T-helper 1 cell (primary cell): ENCODE results near the gene CREM.
"Not testable (repeated sequence)": the region's sequence is repeated elsewhere in the genome, so short reads cannot be mapped to it uniquely, and the experiment has no call there.

Source experiments
- DNase-seq, 5 donors: peaks; one replicate each; pipeline ENCODE4 v3.0.0-alpha.2; 2012 to 2020
- total RNA-seq, 4 donors: gene quantifications; one replicate each; lab custom pipeline; 2026; lab: John Stamatoyannopoulos, UW

The CREM gene
- total RNA-seq = 59.4 to 128 (median 92.7) reads per million in 4 donors

DNA sequence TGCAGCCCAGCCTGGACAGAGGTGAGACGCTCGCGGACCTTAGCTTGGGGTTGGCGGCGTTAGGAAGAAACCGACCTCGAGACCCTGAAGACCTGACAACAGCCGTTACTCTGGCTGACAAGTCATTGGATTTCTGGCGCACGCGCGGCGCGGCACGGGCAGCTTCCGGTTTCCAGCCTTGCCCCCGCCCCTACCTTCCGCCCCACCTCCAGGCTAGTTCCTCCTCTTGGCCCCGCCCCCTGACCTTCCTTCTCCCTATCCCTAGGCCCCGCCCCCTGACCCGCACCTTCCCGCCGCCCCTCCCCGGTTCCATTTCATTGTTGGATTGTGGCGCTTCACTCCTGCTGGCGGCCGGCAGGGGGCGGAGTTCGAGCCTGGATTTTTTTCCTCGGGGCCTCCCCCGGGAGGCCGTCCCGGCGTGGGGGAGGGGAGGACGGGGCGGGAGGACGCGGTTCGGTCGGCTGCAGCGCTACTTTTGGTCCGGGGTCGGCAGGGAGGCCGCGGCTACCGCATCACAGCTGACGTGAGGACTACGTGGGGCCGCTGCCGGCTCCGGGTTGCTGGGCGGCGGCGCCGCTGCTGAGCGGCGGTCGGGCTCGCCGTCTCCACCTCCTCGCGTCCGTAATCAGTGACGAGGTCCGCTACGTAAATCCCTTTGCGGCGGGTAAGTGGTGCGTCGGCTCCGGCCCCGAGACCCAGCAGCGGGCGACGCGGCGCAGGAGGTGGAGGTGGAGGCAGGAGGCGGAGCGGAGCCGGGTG is at the start of gene CREM:
CREM (plus strand) TSS at position 317 of the 759 bp plus-strand sequence. CDS start 10,990 bp downstream, outside the sequence.
- DNase-seq = peak; percentile 98 to 100 (median 100)

DNA sequence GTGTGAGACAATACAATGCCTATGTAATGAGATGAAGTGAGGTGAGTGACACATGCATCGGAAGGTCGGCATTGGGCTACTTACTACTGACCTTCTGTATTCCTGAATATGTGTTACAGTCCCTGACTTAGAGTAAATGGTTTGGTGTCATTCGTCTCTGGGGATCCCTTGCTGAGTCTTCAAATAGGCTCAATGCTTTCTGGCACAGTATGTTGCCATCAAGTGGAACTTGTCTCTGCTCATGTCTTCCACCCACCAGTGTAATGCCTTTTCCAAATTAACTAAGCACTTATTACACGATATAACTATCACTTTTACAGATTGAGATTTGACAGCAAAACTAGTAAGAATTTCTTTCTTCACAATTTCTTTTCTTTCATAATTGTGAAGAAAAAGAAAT is 47.4 kb upstream of the CREM start:
- no peak for DNase-seq

DNA sequence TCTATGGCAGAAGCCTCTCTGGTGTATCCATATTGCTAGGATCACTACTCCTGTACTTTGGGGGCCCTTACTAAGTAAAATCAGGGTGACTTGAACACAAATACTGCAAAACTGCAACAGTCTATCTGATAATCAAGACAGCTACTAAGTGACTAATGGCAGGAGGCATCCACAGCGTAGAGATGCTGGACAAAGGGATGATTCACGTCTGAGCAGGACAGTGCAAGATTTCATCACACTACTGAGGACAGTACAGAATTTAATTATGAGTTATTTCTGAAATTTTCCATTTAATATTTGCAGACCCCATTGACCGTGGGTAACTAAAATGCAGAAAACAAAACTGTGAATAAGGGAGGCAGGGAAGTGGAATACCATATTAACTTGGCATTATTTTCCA is 46.9 kb upstream of the CREM start:
- no peak for DNase-seq

DNA sequence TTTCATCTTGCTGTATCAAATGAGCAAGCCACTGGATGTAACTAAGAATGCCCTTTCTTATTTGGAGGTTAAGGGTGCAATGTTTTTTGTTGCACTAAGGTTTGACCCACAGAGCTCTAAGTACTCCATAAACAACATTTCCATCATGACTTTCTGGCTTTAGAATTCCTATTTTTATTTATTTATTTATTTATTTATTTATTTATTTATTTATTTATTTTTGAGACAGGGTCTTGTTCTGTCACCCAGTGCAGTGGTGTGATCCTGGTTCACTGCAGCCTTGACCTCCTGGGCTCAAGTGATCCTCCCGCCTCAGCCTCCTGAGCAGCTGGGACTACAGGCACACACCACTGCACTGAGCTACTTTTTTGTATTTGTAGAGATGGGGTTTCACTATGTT is 46.4 kb upstream of the CREM start:
- not testable (repeated sequence) for DNase-seq

DNA sequence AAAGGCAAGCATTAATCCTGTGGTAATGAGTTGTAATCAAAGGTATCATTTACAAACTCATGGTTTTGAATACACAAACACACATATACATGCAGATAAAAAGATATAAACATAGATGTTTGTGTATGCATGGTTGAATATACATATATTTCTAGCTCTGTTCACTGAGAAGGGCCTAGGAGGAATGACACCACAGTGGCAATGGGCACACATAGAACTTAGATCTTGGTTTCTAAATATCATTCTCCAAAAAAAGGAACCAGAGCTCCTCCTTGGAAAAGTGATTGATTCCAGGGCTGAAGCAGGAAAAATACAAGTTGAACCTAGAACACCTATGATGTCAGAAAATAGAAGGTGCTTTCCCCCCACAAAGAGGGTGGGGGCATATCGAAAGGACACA is 43.4 kb upstream of the CREM start:
- no peak for DNase-seq

DNA sequence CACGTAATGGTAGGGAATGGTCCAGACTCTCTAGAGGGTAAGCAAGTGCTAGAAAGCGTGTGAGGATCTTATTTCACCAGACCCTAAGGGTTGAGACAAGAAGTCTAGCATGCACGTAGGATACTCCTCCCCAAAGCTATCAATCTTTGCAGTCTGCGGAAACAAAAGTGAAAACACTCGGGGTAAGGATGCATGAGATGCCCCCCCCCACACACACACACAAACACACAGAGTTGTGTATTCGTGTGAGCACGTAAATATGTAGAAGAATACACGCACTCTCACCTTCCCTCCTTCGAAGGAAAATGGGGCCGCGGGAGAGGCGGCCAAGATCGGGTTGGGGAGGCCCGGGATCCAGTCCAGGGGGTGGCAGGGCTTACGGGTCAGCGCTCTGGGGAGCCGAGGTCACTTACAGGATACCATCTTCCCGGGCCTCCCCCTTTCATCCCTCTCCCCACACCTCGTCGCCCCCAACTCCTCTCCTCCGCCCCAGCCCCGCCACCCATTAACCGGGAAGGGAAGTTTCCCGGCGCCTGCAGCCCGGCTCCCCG is 37.0 kb upstream of the CREM start:
- peak in 2 of 5 donors; percentile 4 to 30 for DNase-seq

DNA sequence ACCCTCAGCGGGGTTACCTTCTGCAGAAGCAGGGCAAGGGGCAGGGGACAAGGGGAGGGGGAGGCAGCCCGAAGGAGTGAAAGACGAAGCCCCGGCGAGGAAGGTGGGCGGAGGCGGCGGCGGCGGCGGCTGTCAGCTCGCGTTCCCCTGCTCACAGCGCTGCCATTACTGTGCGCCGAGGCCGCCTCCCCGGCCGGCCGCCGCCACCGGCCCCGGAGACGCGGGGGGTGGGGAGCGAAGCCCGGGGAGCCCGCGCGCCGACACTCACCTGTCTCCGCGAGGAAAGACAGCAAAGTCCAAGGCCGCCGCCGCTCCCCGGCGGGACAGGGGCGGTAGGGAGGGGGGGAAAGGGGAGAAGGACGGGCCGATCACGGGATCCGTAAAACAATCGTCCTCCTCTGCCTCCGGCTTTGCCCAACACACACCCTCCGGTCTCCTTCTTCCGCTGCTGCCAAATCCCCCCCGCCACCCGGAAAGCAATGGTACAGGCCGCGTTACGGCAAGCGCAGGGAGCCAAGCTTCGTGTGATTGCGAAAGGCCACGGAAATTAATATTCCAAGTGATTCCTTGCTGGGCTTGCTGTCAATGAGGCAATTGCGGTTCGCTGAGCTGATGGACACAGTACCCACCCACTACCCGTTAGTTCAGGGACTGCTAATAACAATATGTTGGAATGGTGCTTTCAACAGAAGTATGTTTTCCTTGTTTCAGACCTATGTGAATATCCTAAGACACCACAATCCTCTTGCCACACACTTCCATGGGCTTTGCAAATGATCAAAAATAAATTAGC is 36.3 kb upstream of the CREM start, which contains the start of gene CUL2:
CUL2 (minus strand) TSS at position 180 of the 793 bp plus-strand sequence. CDS start 19,024 bp downstream, outside the sequence.
- DNase-seq = peak; percentile 73 to 94 (median 85)

DNA sequence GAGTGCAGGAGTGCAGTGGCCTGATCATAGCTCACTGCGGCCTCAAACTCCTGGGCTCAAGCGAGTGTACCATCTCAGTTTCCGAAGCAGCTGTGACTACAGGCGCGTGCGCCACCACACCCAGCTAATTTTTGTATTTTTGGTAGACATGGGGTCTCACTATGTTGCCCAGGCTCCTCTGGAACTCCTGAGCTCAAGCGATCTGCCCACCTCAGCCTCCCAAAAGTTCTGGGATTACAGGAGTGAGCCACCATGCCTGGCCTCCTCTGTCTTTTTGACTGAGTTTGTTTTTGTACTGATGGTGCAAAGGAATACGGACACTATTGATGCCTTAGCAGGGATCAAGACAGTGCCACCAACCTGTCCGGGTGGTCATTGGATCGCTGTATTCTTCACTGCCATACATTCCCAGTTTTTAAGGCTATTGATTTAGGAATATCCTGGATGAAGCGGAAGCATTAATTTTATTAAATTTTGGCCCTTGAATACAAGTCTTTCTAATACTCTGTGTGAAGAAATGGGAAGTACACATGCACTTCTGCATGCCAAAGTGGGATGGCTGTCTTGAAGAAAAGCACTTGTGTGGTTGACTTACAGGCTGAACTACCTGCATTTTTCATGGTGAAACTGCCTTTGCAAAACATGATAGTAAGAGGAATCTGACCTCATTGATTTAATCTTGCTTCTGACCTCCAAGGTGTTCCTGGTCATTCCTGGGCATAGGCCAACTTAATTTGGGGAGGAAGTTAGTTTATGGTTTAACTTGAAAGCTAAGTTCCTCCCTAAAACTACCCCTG is 34.5 kb upstream of the CREM start:
- no peak for DNase-seq

DNA sequence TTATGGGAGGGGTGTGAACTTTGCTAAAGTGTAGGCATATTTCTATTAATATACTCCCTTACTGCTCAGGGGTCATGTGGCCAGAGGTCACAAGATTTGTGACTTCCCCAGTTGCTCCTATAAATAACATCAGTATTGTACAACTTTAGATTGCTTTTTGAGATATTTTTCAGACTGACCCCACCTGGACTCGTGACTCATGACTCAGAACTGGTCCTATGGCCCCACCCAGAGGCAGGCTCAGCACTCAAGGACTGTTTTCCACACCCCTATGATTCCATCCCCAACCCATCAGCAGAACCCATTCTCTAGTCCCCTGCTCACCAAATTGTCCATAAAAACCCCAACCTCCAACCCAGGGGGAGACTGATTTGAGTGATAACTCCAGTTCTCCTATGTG is 33.8 kb upstream of the CREM start:
- no peak for DNase-seq

DNA sequence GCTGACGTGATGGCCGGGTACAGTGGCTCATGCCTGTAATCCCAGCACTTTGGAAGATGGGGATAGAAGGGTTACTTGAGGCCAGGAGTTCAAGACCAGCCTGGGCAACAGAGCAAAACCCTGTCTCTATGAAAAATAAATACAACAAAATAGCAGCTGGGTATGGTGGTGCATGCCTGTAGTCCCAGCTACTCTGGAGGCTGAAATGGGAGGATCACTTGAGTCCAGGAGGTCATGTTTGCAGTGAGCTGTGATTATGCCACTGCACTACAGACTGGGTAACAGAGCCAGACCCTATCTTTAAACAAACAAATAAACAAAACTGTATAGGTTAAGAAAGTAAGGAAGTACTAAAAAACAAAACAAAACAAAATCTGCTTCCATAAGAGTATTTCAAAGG is 30.3 kb upstream of the CREM start:
- no peak for DNase-seq

DNA sequence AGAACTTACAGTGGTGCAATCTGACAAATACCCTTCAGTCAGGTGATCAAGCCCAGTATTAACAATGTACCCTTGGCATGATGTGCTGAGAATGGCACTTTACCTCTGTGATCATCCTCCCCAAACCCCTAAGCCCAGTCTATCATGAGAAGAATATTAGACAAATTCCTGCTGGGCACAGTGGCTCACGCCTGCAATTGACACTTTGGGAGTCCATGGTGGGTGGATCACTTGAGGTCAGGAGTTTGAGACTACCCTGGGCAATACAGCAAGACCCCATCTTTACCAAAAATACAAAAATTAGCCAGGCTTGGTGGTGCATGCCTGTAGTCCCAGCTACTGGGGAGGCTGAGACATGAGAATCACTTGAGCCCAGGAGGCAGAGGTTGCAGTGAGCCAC is 29.1 kb upstream of the CREM start:
- no peak for DNase-seq

DNA sequence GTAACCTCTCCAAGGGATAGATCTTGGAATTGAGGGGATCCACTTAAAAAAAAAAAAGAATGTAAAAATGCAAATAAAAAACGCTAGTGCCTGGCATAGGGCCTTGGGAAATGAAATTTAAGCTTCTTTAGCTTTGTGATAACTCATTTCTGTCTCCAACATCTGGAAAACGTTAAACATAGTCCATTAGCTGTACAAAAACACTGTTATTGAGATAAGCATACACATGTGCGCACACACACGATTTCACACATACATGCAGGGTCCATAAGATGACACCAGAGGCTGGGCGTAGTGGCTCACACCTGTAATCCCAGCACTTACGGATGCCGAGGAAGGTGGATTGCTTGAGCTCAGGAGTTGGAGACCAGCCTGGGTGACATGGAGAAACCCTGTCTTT is 22.8 kb upstream of the CREM start:
- DNase-seq = no peak

DNA sequence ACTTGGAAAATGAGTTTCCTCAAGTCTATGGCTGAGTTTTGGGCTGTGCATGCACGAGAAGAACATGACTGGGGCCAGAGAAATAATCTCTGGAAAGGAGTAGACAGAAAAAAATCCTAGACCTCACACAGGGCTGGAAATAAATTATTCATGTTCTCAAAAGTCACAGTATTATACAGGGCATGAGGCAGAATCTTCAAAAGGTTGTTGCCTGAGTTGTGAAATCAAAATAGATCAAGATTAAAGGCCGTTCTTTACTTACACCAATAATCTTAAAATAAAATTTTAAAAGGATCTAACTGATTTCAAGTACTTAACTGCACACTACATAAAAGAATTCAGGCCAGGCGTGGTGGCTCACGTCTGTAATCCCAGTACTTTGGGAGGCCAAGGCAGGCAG is 14.1 kb upstream of the CREM start:
- DNase-seq = no peak

DNA sequence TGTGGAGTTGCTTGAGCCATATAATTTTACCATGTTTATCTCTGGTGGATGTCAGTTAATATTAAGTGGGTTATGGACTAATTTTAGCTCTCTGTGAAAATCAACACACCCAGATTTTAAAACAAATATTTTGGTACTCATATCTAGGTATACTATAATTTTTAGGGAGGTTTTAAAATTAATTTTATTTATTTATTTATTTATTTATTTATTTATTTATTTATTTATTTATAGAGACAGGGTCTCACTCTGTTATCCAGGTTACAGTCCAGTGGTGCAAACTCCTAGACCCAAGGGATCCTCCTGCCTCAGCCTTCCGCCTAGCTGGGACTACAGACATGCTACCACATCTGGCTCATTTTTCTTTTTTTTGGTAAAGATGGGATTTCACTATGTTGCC is 7.3 kb upstream of the CREM start:
- no peak for DNase-seq

DNA sequence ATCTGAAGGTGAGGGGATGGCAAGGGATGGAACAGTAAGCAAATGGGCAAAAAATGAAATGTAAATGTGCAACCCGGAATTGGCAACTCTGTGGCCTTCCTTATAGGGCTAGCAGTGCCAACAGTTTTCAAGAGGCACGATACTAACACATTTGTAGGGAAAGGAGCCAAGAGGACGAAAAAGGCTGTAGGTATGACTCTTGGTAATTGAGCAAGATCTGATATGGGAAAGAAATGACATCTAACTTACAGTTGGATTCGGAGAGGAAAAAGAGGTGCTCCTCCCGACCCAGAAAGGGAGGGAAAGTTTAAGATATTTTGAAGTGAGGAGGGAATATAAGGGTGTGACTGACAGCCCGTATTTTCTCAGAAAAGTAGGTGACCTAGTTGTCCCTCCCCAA is 2.1 kb upstream of the CREM start:
- no peak for DNase-seq

DNA sequence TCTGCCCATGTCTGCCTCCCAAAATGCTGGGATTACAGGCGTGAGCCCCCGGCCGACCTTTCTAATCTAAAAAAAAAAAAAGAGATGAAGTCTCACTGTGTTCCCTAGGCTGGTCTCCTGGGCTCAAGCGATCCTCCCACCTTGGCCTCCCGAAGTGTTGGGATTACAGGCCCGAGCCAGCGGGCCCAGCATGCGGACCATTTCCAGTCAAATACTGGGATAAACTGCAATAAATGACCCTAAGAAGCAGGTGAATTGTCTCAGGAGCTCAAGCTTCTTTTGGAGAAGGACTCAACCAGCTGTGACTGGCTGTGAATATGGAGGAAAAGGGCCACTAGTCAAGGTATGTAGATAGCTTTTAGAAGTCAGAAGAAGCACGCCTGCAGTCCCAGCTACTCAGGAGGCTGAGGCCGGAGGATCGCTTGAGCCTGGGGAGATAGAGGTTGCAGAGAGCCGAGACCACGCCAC is 550 bp upstream of the CREM start:
- DNase-seq = no peak

DNA sequence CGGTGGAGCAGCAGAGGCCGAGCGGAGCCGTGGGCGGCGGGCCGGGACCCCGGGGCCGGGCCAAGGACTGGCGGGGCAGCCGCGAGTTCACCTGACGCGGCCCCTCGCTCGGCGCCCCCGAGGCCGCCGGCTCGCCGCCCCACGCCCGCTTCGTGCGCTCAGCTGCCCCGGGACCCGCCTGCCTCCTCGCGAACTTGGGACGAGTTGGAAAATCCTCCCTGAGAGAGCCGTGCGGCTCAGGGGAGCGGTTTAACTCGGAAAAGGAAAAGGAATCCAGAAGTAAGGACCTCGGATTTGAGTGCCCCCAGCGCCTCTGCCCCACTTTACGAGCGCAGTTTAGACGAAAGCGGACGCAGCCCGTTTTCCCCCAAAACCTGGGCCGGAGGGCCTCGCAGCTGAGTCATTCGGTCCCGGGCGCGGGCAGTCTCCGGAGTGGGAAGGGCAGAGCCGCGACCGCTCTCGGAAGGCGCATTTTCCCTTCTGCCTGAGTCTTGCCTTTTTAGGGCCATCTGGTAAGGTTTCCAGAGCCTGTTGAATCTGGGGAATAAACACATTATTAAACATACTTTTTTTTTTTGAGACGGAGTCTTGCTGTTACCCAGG is 744 bp downstream of the CREM start:
- peak; percentile 27 to 68 (median 48) for DNase-seq

DNA sequence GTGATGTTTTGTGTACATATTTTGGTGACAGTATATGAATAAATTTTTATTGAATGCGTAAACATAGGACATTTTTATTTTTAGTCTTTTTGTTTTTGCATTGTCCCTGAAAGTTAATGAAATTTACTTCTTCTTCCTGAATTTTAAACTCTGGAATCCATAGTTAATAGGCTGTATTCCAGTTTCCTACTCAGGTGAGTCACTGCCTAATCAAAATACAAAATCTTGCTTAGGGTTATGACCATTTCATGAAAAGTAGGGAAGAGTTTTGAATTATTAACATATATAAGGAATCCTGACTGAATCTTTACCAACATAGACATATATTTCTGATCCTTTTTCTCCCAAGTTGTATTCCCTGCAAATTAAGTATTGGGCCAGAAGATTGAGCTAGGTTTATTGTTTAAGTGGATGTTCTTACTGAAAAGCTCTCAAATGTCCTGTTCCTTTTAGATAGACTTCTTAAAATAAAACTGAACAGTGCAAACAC is 2.6 kb downstream of the CREM start:
- DNase-seq = no peak

DNA sequence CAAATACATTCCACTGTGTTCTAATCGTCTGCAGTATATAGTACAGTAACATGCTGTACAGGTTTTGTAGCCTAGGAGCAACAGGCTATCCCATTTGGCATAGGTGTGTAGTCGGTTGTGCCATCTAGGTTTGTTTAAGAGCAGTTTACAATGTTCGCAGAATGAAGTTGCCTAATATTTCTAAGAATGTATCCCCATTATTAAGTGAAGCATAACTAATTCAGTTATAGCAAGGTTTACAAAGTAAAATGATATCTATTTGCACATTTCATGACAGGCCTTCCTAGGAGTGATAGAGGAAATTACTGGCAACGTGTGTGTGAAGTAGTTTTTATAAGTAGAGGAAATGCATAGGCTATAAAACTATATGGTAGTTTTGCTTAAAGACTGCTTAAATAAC is 4.0 kb downstream of the CREM start:
- DNase-seq = no peak

DNA sequence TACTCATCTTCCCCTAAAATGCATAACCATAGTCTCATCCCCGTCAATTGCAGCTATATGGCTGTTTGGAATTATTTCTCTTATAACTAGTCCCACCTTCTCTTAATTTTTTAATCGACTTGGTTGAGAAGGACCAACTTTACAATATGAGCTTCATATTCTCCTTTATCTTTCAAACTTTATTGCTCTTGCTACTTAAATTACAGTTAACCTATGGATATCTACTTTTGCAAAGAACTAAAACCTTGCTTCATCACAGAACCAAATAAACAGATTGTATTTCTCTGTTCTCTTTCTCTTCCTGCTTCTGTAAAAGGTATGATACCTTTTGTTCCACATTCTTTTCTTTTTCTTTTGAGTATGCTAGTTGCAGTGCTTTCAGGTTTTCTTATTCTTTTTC is 6.1 kb downstream of the CREM start:
- no peak for DNase-seq

DNA sequence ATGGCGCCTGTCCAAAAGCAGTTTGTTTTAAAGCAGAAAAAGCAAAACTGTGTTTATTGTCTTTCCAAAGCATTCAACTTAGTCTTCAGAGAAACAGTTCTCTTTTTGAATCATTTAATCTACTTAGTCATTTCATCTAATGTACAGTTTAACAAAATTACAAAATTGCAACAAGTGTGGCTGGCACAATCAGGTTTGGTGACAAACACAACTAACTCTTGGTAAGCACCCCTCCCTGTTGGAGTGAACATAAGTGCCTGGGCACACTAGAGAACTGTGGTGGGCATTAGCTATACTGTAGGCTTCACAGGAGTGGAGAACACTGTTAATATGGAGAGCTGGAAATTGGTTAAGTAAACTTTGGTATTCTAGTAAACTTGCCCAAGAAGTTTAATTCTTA is 6.9 kb downstream of the CREM start:
- DNase-seq = peak in 1 of 5 donors; percentile 48

DNA sequence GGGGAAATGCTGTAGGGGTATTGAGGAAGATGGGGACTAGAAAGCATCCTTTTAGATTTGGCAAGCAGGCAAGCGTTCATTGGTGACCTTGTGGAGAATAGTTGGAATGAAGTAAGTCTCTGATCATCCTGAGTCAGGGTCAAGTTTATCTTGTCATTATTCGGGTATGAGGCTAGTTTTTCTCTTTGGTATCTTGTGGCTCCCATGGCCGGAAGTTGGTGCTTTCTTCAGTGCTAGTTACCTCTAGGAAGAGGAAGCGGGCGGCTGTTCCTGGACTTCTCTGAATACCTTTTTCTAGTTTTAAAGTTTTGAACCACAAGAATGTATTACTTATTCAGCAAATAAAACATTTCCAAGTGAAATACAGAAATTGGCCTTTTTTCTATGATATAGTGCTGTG is 9.2 kb downstream of the CREM start:
- DNase-seq = peak in 2 of 5 donors; percentile 6 to 35
